Measurements from ENCODE around the gene SDR39U1. TPM values are rescaled to one million over a fixed set of nuclear protein-coding genes. Genes with fewer than 3 reads are reported as not detected.

The SDR39U1 gene
- total RNA-seq, 2 donors from 2014 or later = 27.6 to 61.8 TPM

GRCh38 chr14:24406416-24406815 lies 36.2 kb downstream of the SDR39U1 start:
- Histone ChIP-seq H3K4me3 (no peak overlapping the region), H3K4me1 (ENCODE audit: control insufficient read depth in 1 of 2, low read depth in 2 of 2) (peaks cover 0 to 9% of the 10 kb centered on the region in 2 donors), H3K36me3 (peaks cover 8% of the 10 kb centered on the region), H3K9me3 (no peaks in the 10 kb centered on the region), H3K27ac (no peak overlapping the region), H3K27me3 (replicated peaks; ENCODE audit: insufficient read depth) (no peaks in the 10 kb centered on the region)
- no peak for TF ChIP-seq CTCF (IDR thresholded peaks at IDR 0.05)
- ATAC-seq (ENCODE audit: insufficient number of reproducible peaks, low FRiP score, low read depth) = no peak
- DNase-seq (ENCODE audit: low spot score) = no peak

GRCh38 chr14:24404814-24405213 lies 37.8 kb downstream of the SDR39U1 start:
- Histone ChIP-seq H3K27ac (no peak overlapping the region), H3K4me1 (ENCODE audit: control insufficient read depth in 1 of 2, low read depth in 2 of 2) (peaks cover 6 to 20% of the 10 kb centered on the region in 2 donors)

GRCh38 chr14:24403294-24403998 lies 39.1 kb downstream of the SDR39U1 start:
- H3K4me3 ChIP-seq = no peak overlapping the region
- DNase-seq (ENCODE audit: low spot score) = no peak
- peaks cover 10 to 27% of the 10 kb centered on the region in 2 donors for H3K4me1 ChIP-seq (ENCODE audit: control insufficient read depth in 1 of 2, low read depth in 2 of 2)
- TF ChIP-seq CTCF (IDR thresholded peaks at IDR 0.05) = no peak
- no peak for ATAC-seq (ENCODE audit: insufficient number of reproducible peaks, low FRiP score, low read depth)
- peaks cover 7% of the 10 kb centered on the region for H3K36me3 ChIP-seq
- no peaks in the 10 kb centered on the region for H3K27me3 ChIP-seq (replicated peaks; ENCODE audit: insufficient read depth)
- H3K27ac ChIP-seq = no peak overlapping the region
- no peaks in the 10 kb centered on the region for H3K9me3 ChIP-seq

More at GRCh38 chr14:24404814-24405213, 37.8 kb downstream of the SDR39U1 start:
- no peak for DNase-seq (ENCODE audit: low spot score)
- Histone ChIP-seq H3K27me3 (replicated peaks; ENCODE audit: insufficient read depth) (no peaks in the 10 kb centered on the region), H3K4me3 (no peak overlapping the region), H3K36me3 (peaks cover 8% of the 10 kb centered on the region), H3K9me3 (no peaks in the 10 kb centered on the region)
- TF ChIP-seq CTCF (IDR thresholded peaks at IDR 0.05) = no peak
- ATAC-seq (ENCODE audit: insufficient number of reproducible peaks, low FRiP score, low read depth) = no peak

- Histone ChIP-seq H3K27me3 (replicated peaks; ENCODE audit: insufficient read depth) (no peaks in the 10 kb centered on the region), H3K4me3 (no peak overlapping the region), H3K9me3 (no peaks in the 10 kb centered on the region), H3K27ac (no peak overlapping the region), H3K36me3 (no peaks in the 10 kb centered on the region), H3K4me1 (ENCODE audit: control insufficient read depth in 1 of 2, low read depth in 2 of 2) (peaks cover 13 to 32% of the 10 kb centered on the region in 2 donors)
- no peak for TF ChIP-seq CTCF (IDR thresholded peaks at IDR 0.05)
- ATAC-seq (ENCODE audit: insufficient number of reproducible peaks, low FRiP score, low read depth) (no peak), DNase-seq (ENCODE audit: low spot score) (no peak)
These were observed 40.5 kb downstream of the SDR39U1 start for GRCh38 chr14:24401810-24402702.
